GM18868 (cell line): Measurements from ENCODE around the gene ZNF593.

Source experiments
- ATAC-seq: cut with Tn5 transposase; IDR thresholded peaks from one replicate; pipeline ENCODE4 v1.9.1; 2021; ENCODE audit warnings: mild to moderate bottlenecking, moderate library complexity; ENCODE audit not compliant: unreplicated experiment

ZNF593 gene

GRCh38 chr1:26168410-26169197 lies 1.1 kb upstream of the ZNF593 start, which contains the start of gene C1orf232:
TSS of gene C1orf232 (minus strand) at chr1:26168963. CDS start at chr1:26168499, 464 bp downstream.
- no peak for ATAC-seq

DNA sequence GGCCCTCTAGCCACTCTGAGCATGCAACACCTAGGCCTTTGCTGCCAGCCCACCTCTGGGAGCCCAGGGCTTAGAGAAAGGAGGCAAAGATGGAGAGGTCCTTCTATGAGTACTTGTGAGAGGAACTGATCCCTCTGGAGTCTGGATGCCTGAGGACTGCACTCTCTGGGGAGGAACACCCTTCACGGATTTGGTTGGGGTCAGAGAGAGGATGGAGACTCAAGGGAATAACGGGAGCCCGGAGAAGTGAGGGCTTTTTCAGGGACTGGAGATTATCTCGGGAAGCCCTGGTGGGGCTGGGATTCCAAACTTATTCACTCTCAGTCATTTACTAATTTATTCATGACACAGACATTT lies 532 bp upstream of the ZNF593 start:
- ATAC-seq, result no peak

- ATAC-seq, result no peak
These were observed 739 bp downstream of the ZNF593 start for GRCh38 chr1:26170472-26170821.

DNA sequence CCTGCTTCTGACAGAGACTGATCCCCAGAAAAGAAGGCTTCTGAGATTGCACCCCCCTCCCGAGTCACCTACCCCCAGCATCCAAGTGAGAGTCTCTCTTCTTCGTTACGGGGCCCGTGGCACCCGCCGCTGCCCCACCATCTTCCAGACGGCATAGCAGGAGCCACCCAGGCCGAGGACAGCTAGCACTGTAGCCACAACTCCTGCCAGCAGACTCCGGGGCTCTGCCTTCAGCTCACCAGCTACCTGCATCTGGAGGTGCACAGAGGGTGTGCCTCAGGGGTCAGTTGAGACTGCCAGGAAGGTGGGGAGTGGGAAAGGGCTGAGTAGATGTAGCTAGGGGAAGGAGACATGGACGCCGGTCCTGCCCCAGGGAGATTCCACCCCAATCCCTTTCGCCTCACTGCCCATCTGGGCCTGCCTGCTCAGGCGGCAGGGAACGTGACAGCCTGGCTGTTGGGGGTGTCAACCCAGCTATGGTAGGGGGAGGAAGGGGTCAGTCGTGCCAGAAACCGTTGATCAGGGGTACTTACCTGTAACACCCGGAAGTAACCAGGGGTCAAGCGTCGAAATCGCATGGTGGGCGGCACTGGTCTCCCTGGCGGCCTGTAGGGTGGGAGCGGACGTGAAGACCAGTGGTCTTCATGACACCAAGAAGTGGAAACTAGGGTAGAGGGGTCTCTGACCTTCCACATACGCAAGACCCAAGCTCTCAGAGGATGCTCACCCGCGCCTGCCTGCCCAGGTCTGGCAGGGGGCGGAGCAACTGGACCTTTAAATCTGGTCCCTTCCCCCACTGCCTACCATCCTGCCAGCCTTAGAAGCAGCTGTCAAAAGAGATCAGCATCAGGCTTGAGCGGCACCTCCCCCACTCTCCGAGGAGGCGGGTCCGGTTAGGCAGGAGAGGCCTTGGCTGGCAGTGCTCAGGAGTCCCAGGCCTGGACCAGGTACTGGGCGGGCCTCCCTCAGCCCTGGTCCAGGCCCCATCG lies 1.7 kb downstream of the ZNF593 start, which contains the start of gene ZNF593OS:
Gene ZNF593OS, minus strand, starts transcription at position 749 of the 989 bp plus-strand sequence. Its CDS starts 171 bp downstream, at position 578.
- no peak for ATAC-seq

DNA sequence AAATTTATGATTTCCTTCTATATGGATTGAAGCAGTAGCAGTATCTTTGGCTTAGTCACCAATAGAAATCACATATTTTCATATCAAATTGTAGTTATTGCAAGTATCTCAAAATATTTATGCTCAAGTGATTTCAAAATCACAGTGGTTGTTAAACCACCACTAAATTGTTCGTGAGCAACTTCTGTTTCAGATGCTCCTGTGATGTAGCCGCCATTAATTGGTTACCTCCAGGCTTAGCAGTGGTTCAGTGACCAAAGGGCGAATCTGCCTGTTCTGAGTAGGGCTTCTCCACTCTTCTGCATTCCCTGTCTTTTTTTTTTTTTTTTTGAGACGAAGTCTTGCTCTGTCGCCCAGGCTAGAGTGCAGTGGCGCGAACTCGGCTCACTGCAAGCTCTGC lies 5.6 kb downstream of the ZNF593 start:
- no peak for ATAC-seq

DNA sequence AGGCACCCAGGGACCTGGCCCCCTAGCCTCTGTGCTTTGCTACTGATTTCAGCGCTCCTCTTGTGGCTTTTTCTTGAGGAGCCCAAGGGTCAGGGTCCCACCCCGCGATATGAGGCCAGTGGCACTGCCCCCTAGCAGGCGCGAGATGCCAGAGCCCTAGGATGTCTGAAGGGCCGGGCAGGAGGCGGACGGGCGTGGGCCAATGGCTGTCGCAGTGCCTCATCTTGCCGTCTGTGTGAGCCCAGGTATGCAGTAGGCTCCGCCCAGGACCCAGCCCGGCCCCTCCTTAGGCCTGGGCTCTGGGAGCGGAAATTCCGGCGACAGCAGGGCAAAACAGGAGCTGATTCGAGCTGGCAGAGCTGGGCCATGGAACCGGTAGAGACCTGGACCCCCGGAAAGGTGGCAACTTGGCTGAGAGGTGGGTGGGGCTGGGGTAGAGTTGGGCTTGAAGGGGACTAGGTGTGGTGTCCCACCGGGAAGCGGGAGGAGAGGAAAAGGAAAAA lies 7.5 kb downstream of the ZNF593 start, which contains the start of gene CNKSR1:
Gene CNKSR1, plus strand, starts transcription at position 310 of the 503 bp plus-strand sequence. Its CDS starts 57 bp downstream, at position 367.
- ATAC-seq, result no peak

DNA sequence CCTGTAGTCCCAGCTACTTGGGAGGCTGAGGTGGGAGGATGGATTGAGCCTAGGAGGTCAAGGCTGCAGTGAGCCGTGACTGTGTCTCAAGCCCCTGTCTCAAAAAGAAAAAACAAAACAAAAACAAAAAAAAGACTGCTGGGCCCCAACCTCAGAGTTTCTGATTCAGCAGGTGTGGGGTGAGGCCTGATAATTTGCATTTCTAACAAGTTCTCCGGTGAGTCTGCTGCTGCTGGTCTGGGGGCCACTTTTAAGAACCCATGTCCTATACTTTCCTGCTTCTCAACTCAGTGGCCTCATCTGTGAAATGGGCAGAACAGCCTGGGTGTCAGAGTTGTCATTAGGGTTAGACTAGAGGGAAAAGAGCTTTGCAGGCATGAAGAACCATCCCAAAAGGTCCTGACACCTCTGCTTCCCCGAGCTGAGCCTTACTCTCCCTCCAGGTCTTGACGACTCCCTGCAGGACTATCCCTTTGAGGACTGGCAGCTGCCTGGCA lies 10.3 kb downstream of the ZNF593 start:
- ATAC-seq, result no peak

- ATAC-seq, result no peak
These were observed 12.1 kb downstream of the ZNF593 start for GRCh38 chr1:26181586-26182382.

DNA sequence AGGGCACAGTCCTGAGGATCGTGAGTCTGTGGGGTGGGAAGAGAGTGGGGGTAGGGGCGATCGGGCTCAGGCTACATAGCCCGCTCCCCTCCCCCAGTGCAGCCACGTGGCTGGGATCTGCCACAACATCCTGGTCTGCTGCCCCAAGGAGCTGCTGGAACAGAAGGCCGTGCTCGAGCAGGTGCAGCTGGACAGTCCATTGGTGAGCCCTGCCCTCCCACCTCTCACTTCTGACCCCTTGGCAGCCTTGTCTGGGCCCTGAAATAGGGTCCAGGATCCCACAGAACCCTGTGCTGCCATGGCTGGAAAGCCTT lies 12.6 kb downstream of the ZNF593 start:
- no peak for ATAC-seq

GRCh38 chr1:26184086-26184485 lies 14.4 kb downstream of the ZNF593 start:
- ATAC-seq, result no peak

DNA sequence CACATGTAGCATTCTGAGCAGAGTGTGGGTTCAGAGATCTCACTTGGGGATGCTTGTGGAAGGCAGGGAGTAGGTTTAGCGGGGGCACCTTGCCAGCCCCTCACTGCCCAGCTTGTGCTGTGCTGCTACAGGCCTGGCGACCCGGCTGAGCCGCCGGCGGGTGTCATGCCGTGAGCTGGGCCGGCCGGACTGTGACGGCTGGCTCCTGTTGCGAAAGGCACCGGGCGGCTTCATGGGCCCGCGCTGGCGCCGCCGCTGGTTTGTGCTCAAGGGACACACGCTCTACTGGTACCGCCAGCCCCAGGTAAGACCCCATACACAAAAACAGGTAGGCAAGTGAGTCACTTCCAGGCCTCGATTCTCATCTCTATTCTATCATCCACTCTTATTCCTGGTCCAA lies 15.2 kb downstream of the ZNF593 start:
- ATAC-seq, result no peak

DNA sequence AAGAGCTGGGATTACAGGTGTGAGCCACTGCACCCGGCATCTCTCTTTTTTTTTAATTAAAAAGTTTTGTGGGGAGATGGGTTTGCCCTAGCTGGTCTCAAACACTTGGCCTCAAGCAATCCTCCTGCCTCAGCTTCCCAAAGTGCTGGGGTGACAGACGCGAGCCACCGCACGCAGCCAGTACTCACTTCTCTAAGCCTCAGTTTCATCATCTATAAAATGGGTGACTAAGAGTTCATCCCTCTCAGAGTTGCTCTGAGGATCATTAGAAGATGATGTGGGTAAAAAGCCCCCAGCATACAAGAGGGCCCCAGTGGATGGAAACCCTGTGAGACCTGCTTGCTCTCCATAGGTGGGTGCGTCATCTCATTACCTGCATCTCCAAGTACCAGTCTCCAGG lies 18.2 kb downstream of the ZNF593 start:
- no peak for ATAC-seq

DNA sequence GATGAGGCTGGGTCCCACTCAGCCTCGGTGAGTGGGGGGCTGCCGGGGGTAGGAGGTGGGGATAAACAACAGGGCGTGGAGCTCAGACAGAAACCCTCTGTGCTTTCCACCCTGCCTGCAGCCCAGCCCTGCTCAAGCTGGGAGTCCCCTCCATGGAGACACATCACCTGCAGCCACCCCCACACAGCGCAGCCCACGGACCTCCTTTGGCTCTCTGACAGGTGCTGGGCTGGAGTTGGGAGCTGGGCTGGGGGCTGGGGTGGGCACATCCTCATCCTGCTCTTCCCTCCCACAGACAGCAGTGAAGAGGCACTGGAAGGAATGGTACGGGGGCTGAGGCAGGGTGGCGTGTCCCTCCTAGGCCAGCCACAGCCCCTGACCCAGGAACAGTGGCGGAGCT lies 18.8 kb downstream of the ZNF593 start:
- ATAC-seq, result no peak

GRCh38 chr1:26189331-26189730 lies 19.6 kb downstream of the ZNF593 start:
- no peak for ATAC-seq

DNA sequence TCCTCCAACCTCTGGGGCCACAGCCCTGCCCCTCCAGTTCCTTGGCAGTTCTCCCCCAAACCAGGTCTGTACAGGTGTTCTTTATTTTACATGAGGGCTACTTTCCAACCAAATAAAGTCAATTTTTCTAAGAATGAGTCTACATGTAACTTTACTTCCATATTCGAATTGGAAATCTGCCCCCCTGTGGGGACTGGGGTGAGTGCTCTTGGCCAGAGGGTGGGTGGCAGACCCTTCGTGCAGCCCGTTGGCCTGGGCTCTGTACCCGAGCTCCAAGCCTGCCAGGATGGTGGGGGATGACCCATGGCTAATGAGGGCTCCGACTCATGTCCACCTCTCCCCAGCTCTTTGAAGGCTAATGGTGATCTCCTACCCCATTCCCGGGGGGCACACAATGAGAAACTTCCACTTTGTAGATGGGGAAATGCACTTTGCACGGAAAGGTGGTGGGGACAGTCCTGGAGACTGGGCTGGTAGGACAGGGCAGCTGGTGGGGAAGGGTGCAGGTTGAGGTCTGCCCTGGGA lies 20.1 kb downstream of the ZNF593 start:
- no peak for ATAC-seq

DNA sequence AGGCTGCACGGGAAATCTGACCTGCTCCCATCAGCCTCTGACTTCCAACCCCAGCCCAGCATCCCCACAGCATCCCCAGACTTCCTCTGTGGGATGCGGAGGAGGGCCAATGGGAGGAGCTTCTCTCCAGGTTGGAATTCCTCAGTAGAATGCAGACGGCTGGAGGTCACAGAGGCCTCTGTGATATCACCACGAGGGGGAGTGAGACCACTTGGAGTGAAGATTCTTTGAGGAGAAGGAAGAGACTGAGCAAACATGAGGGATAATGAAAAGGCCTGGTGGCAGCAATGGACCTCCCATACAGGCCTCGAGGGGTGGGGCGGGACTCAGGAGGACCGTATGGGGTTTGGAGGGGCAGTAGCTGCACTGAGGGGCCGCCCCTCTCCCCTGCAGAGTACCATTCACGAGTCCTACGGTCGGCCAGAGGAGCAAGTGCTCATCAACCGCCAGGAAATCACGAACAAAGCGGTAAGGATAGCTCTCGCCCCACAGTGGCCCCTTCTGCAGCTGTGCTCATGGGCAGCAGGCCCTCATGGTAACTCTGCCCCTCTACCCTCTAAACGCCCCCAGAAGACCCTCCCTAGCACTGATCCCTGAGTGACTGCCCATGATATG lies 20.8 kb downstream of the ZNF593 start, which contains the start of gene CATSPER4:
Gene CATSPER4, plus strand, starts transcription at position 230 of the 615 bp plus-strand sequence. Its CDS starts 26 bp downstream, at position 256.
- ATAC-seq, result no peak

DNA sequence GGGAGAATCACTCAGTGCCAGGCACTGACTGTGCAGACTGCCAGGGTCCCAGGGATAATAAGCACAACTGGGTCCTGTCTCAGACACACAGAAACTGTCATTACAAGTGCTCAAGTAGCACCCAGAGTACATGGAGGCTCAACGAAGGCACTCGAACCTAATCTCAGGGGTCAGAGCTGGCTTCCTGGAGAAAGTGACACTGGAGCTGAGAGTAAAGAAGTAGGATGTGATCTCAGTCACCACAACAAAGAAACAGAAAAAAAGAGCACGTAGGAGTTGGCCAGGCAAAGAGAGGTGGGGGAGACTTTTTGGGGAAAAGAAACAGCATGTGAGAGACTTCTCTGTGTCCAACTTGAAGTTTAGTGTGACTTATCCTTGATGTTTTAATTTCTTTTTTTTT lies 22.0 kb downstream of the ZNF593 start:
- no peak for ATAC-seq

DNA sequence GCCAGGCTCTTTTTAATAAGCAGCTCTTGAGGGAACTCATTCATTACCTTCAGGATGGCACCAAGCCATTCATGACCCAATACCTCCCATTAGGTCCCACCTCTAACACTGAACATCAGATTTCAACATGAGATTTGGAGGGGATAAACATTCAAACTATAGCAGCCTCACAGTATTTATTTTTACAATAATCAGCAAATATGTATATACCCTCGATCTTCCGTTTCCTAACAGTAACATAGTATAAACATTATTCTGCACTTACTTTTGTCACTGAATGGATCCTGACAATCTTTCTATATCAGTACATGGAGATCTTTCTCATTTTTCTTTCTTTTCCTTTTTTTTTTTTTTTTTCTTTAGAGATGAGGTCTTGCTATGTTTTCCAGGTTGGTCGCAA lies 26.1 kb downstream of the ZNF593 start:
- no peak for ATAC-seq

- no peak for ATAC-seq
These were observed 27.6 kb downstream of the ZNF593 start for GRCh38 chr1:26197301-26197700.

DNA sequence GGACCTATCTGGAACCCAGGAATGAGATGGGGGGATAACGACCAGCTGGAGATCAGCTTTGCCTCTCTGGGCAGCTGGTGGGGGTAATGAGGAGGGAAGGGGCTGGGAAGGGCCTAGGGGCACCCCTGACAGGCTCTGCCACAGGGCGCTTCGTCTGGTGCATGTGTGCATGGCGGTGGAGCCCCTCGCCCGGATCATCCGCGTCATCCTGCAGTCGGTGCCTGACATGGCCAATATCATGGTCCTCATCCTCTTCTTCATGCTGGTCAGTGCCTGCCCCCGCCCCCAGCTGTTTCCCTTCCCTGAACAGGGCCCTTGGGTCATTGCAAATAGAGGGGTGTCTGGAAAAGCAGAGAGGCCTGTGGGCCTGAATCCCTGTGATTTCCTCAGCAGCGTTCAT lies 28.1 kb downstream of the ZNF593 start:
- ATAC-seq, result no peak
